CD4-positive, alpha-beta T cell treated with Interleukin-17A for 4 hours (primary cell): Measurements from ENCODE around the gene MLST8.
"Not testable (repeated sequence)": the region's sequence is repeated elsewhere in the genome, so short reads cannot be mapped to it uniquely, and the experiment has no call there.

Experiments used
- DNase-seq: peaks from one replicate; pipeline ENCODE4 v3.0.0-alpha.2; 2020; ENCODE audit warnings: mixed read lengths

The MLST8 gene

GRCh38 chr16:2250652-2251295 is 45.5 kb downstream of the MLST8 start:
- peak; percentile 54 for DNase-seq

- DNase-seq: peak; percentile 88
Measured at GRCh38 chr16:2251296-2252111, 46.2 kb downstream of the MLST8 start, which contains the start of gene ECI1. Gene ECI1, minus strand, starts transcription at chr16:2251587. Its CDS starts 21 bp downstream, at chr16:2251566.

- no peak for DNase-seq
Measured at GRCh38 chr16:2252806-2253148, 47.5 kb downstream of the MLST8 start.

- no peak for DNase-seq
Measured at GRCh38 chr16:2253293-2253692, 48.0 kb downstream of the MLST8 start.

GRCh38 chr16:2256531-2257140 is 51.4 kb downstream of the MLST8 start:
- no peak for DNase-seq

- no peak for DNase-seq
Measured at GRCh38 chr16:2257726-2258125, 52.5 kb downstream of the MLST8 start.

- DNase-seq: not testable (repeated sequence)
Measured at GRCh38 chr16:2258530-2258929, 53.3 kb downstream of the MLST8 start.
